SU-DHL-6 (cell line): Measurements from ENCODE around the gene LLGL2.

Experiments
- CTCF ChIP-seq: fragments of 200-600 bp; sonication (generic); IDR thresholded peaks from one replicate; pipeline ENCODE4 v1.5.1; 2017; ENCODE audit warnings: antibody characterized with exemption, mild to moderate bottlenecking, low read length, moderate library complexity; ENCODE audit not compliant: insufficient read depth, poor library complexity, severe bottlenecking
- EZH2phosphoT487 ChIP-seq: fragments of 200-600 bp; sonication (generic), shearing (Covaris generic); conservative IDR thresholded peaks from 2 replicates; pipeline ENCODE4 v1.6.1; 2018; ENCODE audit warnings: mild to moderate bottlenecking, antibody characterized with exemption, low read length, moderate library complexity, mixed read lengths

- TF ChIP-seq EZH2phosphoT487 (no peak), CTCF (no peak)
Measured at GRCh38 chr17:75535871-75536270, 10.4 kb downstream of the LLGL2 start.
